ENCODE data around the gene DCTPP1.

Gene DCTPP1

GRCh38 chr16:30446203-30446595 lies 16.4 kb upstream of the DCTPP1 start:
- no peak for DNase-seq

- DNase-seq = peak; percentile 97
These were observed 15.8 kb upstream of the DCTPP1 start, which contains the start of gene SEPHS2 for GRCh38 chr16:30445408-30446202. TSS of gene SEPHS2 (minus strand) at chr16:30445874. CDS start at chr16:30445727, 147 bp downstream.

GRCh38 chr16:30445149-30445407 lies 15.2 kb upstream of the DCTPP1 start:
- no peak for DNase-seq

- DNase-seq = no peak
These were observed 14.7 kb upstream of the DCTPP1 start for GRCh38 chr16:30444231-30445148.

GRCh38 chr16:30443631-30444030 lies 13.8 kb upstream of the DCTPP1 start:
- no peak for DNase-seq

- DNase-seq = no peak
These were observed 10.0 kb upstream of the DCTPP1 start for GRCh38 chr16:30439720-30440348.

- DNase-seq = no peak
These were observed 9.0 kb upstream of the DCTPP1 start for GRCh38 chr16:30438835-30439234.

- DNase-seq = no peak
These were observed 7.7 kb upstream of the DCTPP1 start for GRCh38 chr16:30437511-30438046.

- DNase-seq = peak; percentile 85
These were observed 5.0 kb upstream of the DCTPP1 start for GRCh38 chr16:30434852-30435251.

- peak; percentile 50 for DNase-seq
These were observed 669 bp upstream of the DCTPP1 start for GRCh38 chr16:30430428-30430970.

- no peak for DNase-seq
These were observed 482 bp downstream of the DCTPP1 start for GRCh38 chr16:30429418-30429677.

- no peak for DNase-seq
These were observed 1.8 kb downstream of the DCTPP1 start for GRCh38 chr16:30428055-30428454.

- DNase-seq = no peak
These were observed 8.8 kb downstream of the DCTPP1 start for GRCh38 chr16:30421010-30421409.

- no peak for DNase-seq
These were observed 11.3 kb downstream of the DCTPP1 start for GRCh38 chr16:30418350-30419181.

GRCh38 chr16:30417529-30418349 lies 12.1 kb downstream of the DCTPP1 start:
- DNase-seq = peak; percentile 91

- DNase-seq = peak; percentile 37
These were observed 13.0 kb downstream of the DCTPP1 start for GRCh38 chr16:30416624-30417528.

GRCh38 chr16:30416047-30416603 lies 13.7 kb downstream of the DCTPP1 start:
- no peak for DNase-seq

GRCh38 chr16:30414159-30414558 lies 15.7 kb downstream of the DCTPP1 start:
- no peak for DNase-seq

GRCh38 chr16:30413112-30413806 lies 16.6 kb downstream of the DCTPP1 start:
- DNase-seq = no peak
